GM12801 (cell line): ENCODE data around the gene SHISA6.

Source experiments
- TF ChIP-seq, protein P1 (sequence below): IDR thresholded peaks from one replicate; pipeline ENCODE4 v1.5.1; 2011; ENCODE audit warnings: control low read depth; ENCODE audit not compliant: insufficient read length; ENCODE audit errors: extremely low read depth

SHISA6 gene

DNA sequence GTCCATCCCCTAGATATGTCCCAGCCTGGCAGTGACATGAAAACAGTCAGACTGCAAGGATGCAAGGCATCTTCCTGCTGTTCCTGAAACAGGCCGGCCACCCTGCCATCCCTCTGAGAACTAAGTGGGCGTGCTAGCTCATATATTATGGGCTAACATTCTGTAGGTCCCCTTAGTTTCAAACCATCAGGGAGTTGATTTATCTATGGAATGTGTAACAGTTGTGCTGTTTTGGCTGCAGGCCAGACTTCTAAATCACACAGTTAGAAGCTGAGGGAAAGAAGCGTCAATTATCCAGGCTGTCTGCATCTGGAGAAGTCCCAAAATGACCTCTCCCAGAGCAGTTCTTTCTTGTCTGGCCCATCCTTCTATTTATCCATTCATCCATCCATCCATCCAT, 254.6 kb downstream of the SHISA6 start:
- TF ChIP-seq, protein P1, sequence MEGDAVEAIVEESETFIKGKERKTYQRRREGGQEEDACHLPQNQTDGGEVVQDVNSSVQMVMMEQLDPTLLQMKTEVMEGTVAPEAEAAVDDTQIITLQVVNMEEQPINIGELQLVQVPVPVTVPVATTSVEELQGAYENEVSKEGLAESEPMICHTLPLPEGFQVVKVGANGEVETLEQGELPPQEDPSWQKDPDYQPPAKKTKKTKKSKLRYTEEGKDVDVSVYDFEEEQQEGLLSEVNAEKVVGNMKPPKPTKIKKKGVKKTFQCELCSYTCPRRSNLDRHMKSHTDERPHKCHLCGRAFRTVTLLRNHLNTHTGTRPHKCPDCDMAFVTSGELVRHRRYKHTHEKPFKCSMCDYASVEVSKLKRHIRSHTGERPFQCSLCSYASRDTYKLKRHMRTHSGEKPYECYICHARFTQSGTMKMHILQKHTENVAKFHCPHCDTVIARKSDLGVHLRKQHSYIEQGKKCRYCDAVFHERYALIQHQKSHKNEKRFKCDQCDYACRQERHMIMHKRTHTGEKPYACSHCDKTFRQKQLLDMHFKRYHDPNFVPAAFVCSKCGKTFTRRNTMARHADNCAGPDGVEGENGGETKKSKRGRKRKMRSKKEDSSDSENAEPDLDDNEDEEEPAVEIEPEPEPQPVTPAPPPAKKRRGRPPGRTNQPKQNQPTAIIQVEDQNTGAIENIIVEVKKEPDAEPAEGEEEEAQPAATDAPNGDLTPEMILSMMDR = no peak

DNA sequence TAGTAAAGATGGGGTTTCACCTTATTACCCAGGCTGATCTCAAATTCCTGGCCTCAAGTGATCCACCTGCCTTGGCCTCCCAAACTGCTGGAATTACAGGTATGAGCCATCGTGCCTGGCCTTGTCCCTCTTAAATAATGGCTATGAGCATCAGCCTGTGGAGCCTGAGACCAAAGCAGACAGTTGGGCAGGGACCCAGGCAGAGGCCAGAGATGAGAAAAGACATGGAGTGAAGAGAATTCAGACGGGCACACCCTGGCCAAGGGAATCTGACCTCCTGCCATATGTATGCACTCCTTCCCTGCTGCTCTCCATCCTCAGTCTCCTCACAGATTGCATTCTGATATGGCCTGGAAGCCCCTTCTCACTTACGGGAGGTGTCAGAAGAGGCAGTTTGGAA, 258.9 kb downstream of the SHISA6 start:
- TF ChIP-seq, protein P1 = no peak

DNA sequence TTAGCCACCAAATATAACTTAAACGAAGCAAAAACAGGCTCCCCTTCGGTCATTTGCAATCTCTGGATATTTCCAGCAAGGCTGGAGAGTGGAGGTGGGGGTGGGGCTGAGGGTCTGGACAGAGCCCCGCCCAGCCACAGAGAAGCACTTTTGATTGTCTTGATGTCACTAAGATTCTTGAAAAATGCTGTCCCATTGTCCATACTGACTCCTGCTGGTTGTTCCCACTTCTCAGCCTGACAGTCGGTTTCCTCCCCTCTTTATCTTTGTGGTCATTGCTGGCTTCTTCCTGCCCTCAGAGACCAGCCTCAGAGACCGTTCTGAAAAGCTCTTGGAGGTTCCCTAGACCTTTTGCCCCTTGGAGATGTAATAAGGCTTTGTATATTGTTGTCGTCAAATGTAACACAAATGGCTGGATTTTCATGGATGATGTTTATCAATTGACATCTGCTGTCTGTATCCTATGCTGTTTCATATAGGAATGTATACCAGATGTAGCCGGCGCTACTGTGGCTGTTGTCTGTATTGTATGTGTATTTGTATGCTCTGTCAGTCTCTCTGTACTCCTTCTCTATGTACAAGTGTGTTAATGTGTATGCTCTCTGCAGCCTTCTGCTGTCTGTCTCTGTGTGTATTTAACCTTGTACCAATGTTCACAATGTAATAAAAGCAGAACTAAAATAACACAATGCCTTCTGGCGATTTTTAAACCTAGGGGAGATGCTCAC, 262.5 kb downstream of the SHISA6 start:
- TF ChIP-seq, protein P1 = no peak

DNA sequence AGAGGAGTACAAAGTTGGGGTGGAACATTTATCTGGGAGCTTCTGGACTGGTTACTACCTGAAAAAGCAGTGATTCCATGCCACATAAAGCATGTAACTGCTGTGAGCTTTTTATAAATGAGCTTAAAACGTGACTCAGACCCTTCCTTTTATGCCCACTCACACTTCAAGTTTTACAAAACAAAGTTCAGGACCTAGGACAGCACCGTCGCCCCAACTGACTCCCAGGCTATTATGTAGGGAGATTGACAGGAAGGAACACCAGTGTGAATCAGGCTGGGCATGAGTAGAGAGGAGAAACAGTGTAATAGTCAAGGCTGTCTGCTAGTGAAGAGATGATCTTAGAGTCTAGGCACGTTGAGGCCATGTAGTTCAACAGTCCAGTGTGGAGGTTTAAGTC, 265.6 kb downstream of the SHISA6 start:
- TF ChIP-seq, protein P1 = no peak

DNA sequence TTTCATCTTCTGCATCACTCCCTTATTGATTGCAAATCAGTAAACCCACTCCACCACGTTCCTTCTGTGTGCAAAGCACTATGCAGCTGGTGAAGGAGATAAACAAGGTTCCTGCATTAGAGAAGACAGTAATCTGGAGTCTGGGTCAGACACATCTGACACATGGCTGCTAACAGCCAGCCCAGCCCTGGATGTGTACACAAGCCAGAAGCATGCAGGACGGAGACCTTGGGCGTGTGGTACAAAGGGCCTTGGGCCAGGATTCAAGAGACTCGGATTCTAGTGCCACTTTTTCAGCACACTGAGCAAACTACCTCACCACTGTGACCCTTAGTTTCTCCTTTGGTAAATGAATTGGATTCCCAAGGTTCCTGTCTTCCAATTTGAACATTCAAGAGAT, 270.7 kb downstream of the SHISA6 start:
- TF ChIP-seq, protein P1 = no peak

DNA sequence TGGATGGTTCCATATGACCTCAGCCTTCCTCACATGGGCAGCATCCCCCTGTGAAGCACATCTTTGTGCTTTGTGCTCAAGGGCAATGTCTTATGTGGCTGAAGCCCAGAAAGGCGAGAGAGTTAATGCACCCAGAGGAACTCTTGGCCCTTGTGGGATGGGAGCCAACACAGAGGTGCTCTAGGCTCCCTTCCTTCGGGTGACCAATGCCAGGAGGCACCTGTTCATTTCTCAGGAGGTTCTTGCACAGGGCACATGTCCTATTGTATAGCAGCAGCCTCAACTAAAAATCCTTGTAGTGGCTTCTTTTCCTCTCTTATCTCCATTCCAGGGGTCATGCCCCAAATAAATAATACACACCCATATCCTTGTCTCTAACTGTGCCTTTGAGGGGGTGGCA, 273.6 kb downstream of the SHISA6 start:
- TF ChIP-seq, protein P1 = no peak

DNA sequence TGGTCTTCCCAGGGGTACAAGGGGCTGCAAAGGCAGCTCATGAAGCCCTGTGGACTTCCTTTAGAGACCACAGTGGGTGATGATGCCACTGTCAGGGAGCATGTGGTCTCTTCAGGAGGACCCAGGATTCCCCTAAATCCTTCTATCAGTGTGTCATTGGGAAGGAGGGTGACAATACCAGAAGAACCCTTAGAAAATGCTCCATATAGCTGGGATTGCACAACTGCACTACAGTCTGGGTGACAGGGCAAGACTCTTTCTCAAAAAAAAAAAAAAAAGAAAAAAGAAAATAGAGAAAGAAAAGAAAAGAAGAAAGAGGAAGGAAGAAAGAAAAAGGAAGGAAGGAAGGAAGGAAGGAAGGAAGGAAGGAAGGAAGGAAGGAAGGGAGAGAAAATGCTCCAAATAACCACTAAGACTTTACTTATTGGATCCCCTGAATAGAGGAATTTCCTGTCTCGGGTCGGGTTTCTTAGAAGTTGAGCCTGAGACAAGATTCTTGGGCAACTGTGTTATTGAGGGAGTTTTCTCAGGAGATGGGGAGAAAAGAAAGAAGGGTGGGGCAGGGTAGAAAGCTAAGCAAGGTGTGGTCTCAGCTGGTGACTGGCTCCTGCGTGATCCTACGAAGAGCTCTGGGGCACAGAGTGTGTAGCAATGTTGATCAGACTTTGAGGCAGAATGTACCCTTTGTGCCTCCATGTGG, 274.1 kb downstream of the SHISA6 start:
- TF ChIP-seq, protein P1 = no peak
